Stimulated activated CD8-positive, alpha-beta memory T cell treated with anti-CD3 and anti-CD28 coated beads, Interleukin-7, amount 100 ng/mL, for 48 hours (primary cell): ENCODE results near the gene BCDIN3D.
"Not testable (repeated sequence)": the region's sequence is repeated elsewhere in the genome, so short reads cannot be mapped to it uniquely, and the experiment has no call there.

Experiments
- DNase-seq, 2 donors: peaks; one replicate each; pipeline ENCODE4 v3.0.0-alpha.2; 2020; ENCODE audit warnings: low read depth in 1 of 2; ENCODE audit errors: extremely low read depth in 1 of 2

BCDIN3D gene

GRCh38 chr12:49863946-49864797, 21.3 kb upstream of the BCDIN3D start:
- DNase-seq = no peak

DNA sequence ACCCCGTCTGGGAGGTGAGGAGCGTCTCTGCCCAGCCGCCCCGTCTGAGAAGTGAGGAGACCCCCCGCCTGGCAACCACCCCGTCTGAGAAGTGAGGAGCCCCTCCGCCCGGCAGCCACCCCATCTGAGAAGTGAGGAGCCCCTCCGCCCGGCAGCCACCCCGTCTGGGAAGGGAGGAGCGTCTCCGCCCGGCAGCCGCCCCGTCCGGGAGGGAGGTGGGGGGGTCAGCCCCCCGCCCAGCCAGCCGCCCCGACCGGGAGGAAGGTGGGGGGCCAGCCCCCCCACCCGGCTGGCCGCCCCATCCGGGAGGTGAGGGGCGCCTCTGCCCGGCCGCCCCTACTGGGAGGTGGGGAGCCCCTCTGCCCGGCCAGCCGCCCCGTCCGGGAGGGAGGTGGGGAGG, 18.0 kb upstream of the BCDIN3D start:
- DNase-seq = not testable (repeated sequence)

- DNase-seq = not testable (repeated sequence)
Observed at GRCh38 chr12:49855890-49856289, 13.0 kb upstream of the BCDIN3D start.

- DNase-seq = no peak
Observed at GRCh38 chr12:49854976-49855375, 12.1 kb upstream of the BCDIN3D start.

DNA sequence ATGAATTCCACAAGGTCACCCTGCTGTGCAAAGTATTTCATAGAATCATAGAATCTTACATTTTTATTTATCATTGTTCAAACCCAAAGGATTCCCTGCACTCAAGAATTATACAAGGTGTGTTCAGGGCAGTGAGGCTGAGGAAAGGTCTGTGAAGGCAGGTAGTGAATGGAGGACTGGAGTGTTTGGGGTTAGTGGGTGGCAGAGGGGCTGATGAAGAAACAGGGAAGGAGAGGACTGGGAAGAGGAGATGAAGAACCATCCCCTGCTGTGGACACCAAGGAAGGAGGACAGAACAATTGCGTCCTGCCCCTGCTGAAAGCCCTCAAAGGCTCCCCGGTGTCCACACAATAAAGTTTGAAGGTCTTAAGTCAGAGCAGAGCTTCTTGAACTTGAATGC, 10.8 kb upstream of the BCDIN3D start:
- no peak for DNase-seq

- no peak for DNase-seq
Observed at GRCh38 chr12:49847161-49847560, 4.3 kb upstream of the BCDIN3D start.

- no peak for DNase-seq
Observed at GRCh38 chr12:49846032-49846431, 3.1 kb upstream of the BCDIN3D start.

DNA sequence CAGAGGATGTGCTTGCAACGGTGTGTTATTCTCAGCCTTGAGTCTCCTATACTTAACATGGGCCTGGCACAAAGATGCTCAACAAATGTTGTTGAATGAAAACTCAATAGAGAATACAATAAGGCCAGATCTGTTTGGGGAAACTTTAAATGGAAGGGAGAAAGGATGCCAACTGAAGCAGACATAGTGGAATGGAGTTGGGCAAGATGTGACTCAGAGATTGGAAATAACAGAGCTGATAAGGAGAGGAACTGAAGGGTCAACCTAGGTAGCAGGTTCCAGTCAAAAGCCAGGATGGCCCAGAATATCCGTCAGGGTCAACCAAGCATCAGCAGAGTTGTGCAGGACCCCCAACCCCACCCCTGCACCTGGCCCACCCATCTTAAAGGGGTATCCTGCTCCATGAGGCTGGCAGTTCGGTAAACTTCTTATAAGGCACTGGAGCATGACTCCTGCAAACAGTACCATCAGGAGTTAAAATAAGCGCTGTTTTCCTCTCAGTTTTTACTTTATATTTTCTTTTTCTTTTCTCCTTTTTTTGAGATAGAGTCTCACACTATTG, 1.1 kb upstream of the BCDIN3D start:
- no peak for DNase-seq

- DNase-seq = no peak
Observed at GRCh38 chr12:49843411-49843810, 505 bp upstream of the BCDIN3D start.

DNA sequence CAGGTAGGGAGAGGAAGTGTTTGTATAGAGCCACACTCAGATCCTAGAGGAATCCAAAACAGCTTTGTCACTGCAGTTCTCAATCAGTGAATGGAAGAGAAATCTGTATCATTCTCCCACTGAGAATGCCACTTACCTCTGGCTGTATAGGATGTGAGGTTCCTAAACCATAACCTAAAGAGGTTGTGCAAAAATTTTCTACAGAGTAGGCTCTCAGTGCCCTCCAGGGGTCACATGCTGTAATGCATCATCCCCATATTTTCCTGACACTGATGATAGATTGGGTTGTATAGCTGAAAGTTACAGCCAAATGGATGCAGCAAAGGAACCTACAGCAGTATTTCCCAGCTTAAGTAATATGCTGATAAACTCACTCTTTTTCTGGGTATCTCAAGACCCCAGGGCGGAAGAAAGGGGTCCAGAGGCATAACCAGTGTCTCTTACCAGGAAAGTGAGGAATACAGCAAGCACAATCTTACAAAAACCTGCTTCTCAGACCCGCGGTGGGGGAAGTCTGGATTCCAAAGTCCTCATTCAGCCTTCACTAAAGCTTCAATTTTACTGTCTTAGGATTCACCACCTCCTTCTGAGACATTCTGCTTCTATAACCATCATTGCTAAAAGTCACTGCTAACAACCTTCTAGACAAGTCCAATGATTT, 3.8 kb downstream of the BCDIN3D start:
- DNase-seq = no peak

DNA sequence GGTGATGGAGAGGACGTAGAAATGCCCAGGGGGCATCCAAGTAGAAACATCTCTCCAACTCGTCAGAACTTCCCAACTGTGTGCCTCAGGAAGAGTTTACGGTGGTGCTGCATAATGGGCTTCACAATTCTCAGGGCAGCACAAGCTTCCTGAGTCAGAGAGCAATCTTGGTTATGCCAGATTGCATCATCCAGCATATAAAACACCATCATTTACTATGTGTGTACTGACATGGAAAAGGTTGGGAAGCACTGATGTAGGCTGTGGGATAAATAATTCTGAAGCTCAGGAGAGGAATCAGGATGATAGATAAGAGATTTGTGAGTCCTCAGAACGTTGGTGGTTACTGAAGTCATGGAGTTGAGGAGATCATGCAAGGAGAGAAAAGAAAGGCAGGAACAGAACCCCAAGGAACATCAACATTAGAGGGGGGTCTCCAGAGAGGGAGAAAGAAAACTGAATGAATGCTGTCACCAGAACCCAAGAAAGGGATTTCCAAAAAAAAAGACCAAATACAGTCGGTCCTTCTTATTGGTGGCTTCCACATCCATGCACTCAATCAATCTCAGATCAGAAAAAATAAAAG, 10.0 kb downstream of the BCDIN3D start:
- no peak for DNase-seq

- DNase-seq = no peak
Observed at GRCh38 chr12:49831717-49832116, 11.2 kb downstream of the BCDIN3D start.

- peak; percentile 90 to 93 for DNase-seq
Observed at GRCh38 chr12:49828133-49829091, 14.5 kb downstream of the BCDIN3D start, which contains the start of gene NCKAP5L. NCKAP5L (minus strand) TSS chr12:49828413; CDS start chr12:49804044, 24,369 bp downstream.

GRCh38 chr12:49827401-49828099, 15.4 kb downstream of the BCDIN3D start:
- peak in 1 of 2 donors; percentile 9 for DNase-seq

- no peak for DNase-seq
Observed at GRCh38 chr12:49827051-49827400, 15.9 kb downstream of the BCDIN3D start.

DNA sequence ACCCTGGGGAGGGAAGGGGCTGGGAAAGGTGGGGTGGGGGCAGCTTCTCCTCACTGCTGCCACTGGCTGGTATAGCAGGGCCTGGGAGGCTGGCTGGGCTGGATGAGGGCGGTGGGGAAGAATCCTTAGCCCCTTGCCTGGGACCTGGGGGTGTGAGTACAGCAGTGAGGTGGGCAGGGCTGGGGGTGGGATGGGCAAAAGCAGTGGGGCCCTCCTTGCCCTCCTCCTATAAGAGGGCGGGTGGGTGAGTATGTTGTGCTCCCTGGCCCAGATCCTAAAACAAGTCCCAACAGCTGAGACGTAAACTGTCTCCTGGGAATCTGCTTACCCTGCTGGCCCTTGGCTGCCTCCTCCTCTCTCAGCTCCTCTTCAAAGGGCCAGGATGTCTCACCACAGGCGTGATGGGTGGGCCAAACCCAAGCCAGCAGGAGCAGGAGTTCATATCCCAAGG, 16.9 kb downstream of the BCDIN3D start:
- DNase-seq = no peak

DNA sequence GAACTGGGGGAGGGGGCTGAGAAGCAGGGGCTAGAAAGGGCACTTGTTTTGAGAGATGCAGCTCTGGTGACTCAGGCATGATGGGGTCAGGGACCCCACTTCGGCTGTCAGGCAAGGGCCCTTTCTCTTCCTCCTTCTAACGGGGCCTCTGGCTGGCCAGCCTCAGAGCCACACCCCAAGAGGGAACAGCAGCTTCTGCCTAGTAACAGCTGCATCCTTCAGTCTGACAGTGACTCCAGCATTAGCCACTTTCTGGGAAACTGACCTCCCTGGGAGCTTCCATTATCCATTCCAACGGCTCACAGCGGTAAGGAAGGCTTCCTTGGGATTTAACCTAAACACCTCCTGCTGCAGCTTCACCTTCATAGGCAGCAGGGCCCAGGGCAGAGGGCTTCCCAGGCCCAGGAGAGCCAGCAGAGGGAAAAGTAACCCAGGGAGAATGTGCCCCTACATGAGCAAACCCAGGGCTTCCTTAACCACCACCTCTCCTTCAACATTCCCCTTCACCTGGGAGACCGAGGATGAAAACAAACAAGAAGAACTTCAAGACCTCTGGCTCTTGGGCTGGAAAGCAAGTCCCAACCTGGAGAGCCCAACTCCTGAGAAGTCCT, 17.4 kb downstream of the BCDIN3D start:
- no peak for DNase-seq

- DNase-seq = no peak
Observed at GRCh38 chr12:49824895-49825294, 18.0 kb downstream of the BCDIN3D start.

DNA sequence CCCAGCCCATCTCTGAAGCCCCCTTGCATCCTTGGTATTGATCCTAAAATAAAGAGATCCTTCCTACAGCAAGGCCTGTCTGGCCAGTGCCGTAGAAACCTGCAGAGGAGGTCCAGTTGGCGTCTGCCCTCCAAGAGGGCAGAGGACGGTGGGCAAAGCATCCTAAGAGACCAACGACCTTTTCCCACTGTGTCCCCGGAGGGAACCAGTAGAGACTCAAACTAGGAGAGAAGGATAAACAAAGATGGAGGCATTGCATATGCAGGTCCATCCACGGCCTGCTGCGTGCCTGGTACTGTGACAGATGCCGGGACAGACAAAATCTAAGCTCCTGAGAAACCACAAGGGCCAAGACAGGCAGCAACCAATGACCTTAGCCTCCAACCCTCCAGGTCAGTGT, 18.5 kb downstream of the BCDIN3D start:
- DNase-seq = no peak
